CD4-positive, alpha-beta T cell (primary cell): Measurements from ENCODE around the gene DLX3. TPM values are rescaled to one million over a fixed set of nuclear protein-coding genes. Genes with fewer than 3 reads are reported as not detected.

Source experiments
- ATAC-seq: fragments of 200-7000 bp; cut with Tn5 transposase; one replicate; pipeline ENCODE4 v1.10.0; 2022; ENCODE audit warnings: mild to moderate bottlenecking; ENCODE audit not compliant: poor library complexity
- CTCF ChIA-PET: fragments of 350-600 bp; sonication (Branson Sonifier 250); formaldehyde crosslinking; loops from one replicate; lab custom pipeline; 2021; ENCODE audit warnings: antibody characterized with exemption, inconsistent platforms; lab: Charles Lee
- POLR2A ChIA-PET: fragments of 350-600 bp; sonication (Branson Sonifier 250); formaldehyde crosslinking; loops from one replicate; lab custom pipeline; 2021; ENCODE audit warnings: antibody characterized with exemption, inconsistent platforms; lab: Charles Lee
- DNase-seq, 14 experiments: peaks; one replicate each; pipeline ENCODE4 v3.0.0-alpha.2; 2013 to 2020; ENCODE audit warnings: mixed read lengths in 2 of 14
- H3K27ac ChIP-seq, 2 donors: one replicate each; pipeline versions ENCODE4 v1.5.1 to v1.7.0; 2013; ENCODE audit warnings: low read length in 2 of 2, low read depth in 1 of 2, mild to moderate bottlenecking in 1 of 2
- H3K27me3 ChIP-seq, 2 experiments: 1 replicate in 1 of 2; 2 replicates in 1 of 2; pipeline versions ENCODE4 v1.6.1 to v1.7.0; 2013; ENCODE audit warnings: low read length in 2 of 2, control low read depth in 1 of 2, mild to moderate bottlenecking in 1 of 2, moderate library complexity in 1 of 2; ENCODE audit not compliant: insufficient read depth in 2 of 2, control insufficient read depth in 1 of 2
- H3K36me3 ChIP-seq: one replicate; pipeline ENCODE4 v1.6.1; 2013; ENCODE audit warnings: low read length, control low read depth; ENCODE audit not compliant: insufficient read depth
- H3K4me1 ChIP-seq: one replicate; pipeline ENCODE4 v1.6.1; 2013; ENCODE audit warnings: low read length, control low read depth; ENCODE audit not compliant: insufficient read depth
- H3K4me3 ChIP-seq: one replicate; pipeline ENCODE4 v1.5.1; 2013; ENCODE audit warnings: mild to moderate bottlenecking, low read length, moderate library complexity
- H3K9me3 ChIP-seq, 2 experiments: 1 replicate in 1 of 2; 2 replicates in 1 of 2; pipeline versions ENCODE4 v1.6.1 to v1.7.0; 2013; ENCODE audit warnings: low read length in 2 of 2, mild to moderate bottlenecking in 2 of 2, control low read depth in 1 of 2, moderate library complexity in 1 of 2; ENCODE audit not compliant: control insufficient read depth in 1 of 2, insufficient read depth in 1 of 2
- H3K27ac Mint-ChIP-seq: one replicate; pipeline ENCODE4 v1.8.0; 2020; ENCODE audit warnings: mixed read lengths
- H3K27me3 Mint-ChIP-seq: one replicate; pipeline ENCODE4 v1.8.0; 2021; ENCODE audit warnings: mixed read lengths
- H3K36me3 Mint-ChIP-seq: one replicate; pipeline ENCODE4 v1.8.0; 2021; ENCODE audit warnings: low read depth, mixed read lengths
- H3K4me1 Mint-ChIP-seq: one replicate; pipeline ENCODE4 v1.8.0; 2021; ENCODE audit warnings: low read depth, mixed read lengths
- H3K4me3 Mint-ChIP-seq: one replicate; pipeline ENCODE4 v1.8.0; 2020; ENCODE audit warnings: mild to moderate bottlenecking, mixed read lengths
- H3K9me3 Mint-ChIP-seq: one replicate; pipeline ENCODE4 v1.8.0; 2020; ENCODE audit warnings: mixed read lengths
- intact Hi-C, 2 experiments: fragments of 100-400 bp; cut with DNase I in 1 of 2; cut with micrococcal nuclease in 1 of 2; formaldehyde crosslinking; loops; one replicate each; pipeline versions ENCODE4 v1.15.1 to v1.9.0; 2023 to 2025; cut with DNase I, micrococcal nuclease
- total RNA-seq, 174 experiments: library from RNA in 2 of 174; stranded (reverse) in 2 of 174; gene quantifications; one replicate each; pipeline ENCODE4 v1.2.3 and lab custom pipeline; 2021 to 2026
- TF ChIP-seq, protein P1 (sequence below): fragments of 200-600 bp; IDR thresholded peaks from one replicate; pipeline ENCODE4 v1.8.0; 2022; ENCODE audit warnings: antibody characterized with exemption, mild to moderate bottlenecking

Gene DLX3
- total RNA-seq, 2 experiments from 2014 or later, result not detected

DNA sequence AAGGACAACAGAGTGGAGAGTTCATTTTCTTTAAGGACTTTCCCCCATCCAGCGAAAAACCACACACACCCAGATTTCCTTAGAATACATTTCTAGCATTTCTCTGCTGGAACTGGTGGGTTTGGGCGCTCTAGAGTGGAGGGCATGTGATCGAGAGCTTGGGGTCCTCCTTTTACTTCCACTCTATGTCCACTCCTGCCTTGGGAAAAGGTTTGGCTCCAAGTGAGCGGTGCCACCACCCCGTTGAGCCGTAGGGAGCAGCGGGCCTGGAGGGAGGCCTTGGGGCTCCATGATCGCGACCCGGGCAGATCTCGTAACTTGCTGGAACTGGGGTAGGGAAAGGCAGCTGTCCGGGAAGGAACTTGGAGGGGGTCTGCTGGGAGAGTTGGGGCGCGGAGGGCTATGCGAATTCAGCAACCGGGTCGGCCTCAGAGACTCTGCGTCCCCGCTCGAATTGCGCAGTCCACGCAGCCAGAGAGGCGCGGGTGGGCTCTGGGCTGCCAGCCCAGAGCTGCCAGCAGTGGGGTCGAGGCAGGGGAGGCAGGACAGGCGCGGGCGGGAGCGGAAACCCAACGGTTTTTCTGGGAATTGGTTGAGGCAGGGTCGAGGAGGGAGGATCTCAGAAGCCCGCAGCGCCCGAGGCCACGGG, 23.7 kb downstream of the DLX3 start:
- ATAC-seq (no peak), DNase-seq (no peak)
- no peaks in the 10 kb centered on the region for H3K9me3 Mint-ChIP-seq
- H3K27me3 Mint-ChIP-seq, result peaks cover 85% of the 10 kb centered on the region
- TF ChIP-seq, protein P1, sequence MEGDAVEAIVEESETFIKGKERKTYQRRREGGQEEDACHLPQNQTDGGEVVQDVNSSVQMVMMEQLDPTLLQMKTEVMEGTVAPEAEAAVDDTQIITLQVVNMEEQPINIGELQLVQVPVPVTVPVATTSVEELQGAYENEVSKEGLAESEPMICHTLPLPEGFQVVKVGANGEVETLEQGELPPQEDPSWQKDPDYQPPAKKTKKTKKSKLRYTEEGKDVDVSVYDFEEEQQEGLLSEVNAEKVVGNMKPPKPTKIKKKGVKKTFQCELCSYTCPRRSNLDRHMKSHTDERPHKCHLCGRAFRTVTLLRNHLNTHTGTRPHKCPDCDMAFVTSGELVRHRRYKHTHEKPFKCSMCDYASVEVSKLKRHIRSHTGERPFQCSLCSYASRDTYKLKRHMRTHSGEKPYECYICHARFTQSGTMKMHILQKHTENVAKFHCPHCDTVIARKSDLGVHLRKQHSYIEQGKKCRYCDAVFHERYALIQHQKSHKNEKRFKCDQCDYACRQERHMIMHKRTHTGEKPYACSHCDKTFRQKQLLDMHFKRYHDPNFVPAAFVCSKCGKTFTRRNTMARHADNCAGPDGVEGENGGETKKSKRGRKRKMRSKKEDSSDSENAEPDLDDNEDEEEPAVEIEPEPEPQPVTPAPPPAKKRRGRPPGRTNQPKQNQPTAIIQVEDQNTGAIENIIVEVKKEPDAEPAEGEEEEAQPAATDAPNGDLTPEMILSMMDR, result no peak
- peaks cover 45% of the 10 kb centered on the region for H3K4me1 ChIP-seq
- H3K4me1 Mint-ChIP-seq, result peaks cover 47% of the 10 kb centered on the region
- H3K4me3 Mint-ChIP-seq, result peak overlapping the region; percentile 89
- no peaks in the 10 kb centered on the region for H3K36me3 Mint-ChIP-seq
- ChIA-PET POLR2A (no interaction called here), CTCF (no interaction called here)
- no peaks in the 10 kb centered on the region for H3K36me3 ChIP-seq
- H3K9me3 ChIP-seq, result peaks cover 0 to 36% of the 10 kb centered on the region in 2 experiments
- no peak overlapping the region for H3K4me3 ChIP-seq
- no peak overlapping the region for H3K27ac ChIP-seq
- peaks cover 70 to 72% of the 10 kb centered on the region in 2 experiments for H3K27me3 ChIP-seq
- H3K27ac Mint-ChIP-seq, result no peak overlapping the region
- intact Hi-C loops, result no loop called here

GRCh38 chr17:49970498-49970897, 24.5 kb downstream of the DLX3 start:
- Histone ChIP-seq H3K4me3 (no peak overlapping the region), H3K9me3 (peaks cover 0 to 36% of the 10 kb centered on the region in 2 experiments), H3K27ac (no peak overlapping the region), H3K27me3 (peaks cover 74 to 75% of the 10 kb centered on the region in 2 experiments), H3K36me3 (no peaks in the 10 kb centered on the region), H3K4me1 (peaks cover 46% of the 10 kb centered on the region)
- ChIA-PET CTCF (no interaction called here), POLR2A (no interaction called here)
- TF ChIP-seq, protein P1, result no peak
- Mint-ChIP-seq H3K27ac (no peak overlapping the region), H3K27me3 (peaks cover 88% of the 10 kb centered on the region), H3K36me3 (no peaks in the 10 kb centered on the region), H3K4me3 (peak overlapping the region; percentile 89), H3K4me1 (peaks cover 53% of the 10 kb centered on the region), H3K9me3 (no peaks in the 10 kb centered on the region)
- DNase-seq (no peak), ATAC-seq (no peak)
- intact Hi-C loops, result no loop called here

DNA sequence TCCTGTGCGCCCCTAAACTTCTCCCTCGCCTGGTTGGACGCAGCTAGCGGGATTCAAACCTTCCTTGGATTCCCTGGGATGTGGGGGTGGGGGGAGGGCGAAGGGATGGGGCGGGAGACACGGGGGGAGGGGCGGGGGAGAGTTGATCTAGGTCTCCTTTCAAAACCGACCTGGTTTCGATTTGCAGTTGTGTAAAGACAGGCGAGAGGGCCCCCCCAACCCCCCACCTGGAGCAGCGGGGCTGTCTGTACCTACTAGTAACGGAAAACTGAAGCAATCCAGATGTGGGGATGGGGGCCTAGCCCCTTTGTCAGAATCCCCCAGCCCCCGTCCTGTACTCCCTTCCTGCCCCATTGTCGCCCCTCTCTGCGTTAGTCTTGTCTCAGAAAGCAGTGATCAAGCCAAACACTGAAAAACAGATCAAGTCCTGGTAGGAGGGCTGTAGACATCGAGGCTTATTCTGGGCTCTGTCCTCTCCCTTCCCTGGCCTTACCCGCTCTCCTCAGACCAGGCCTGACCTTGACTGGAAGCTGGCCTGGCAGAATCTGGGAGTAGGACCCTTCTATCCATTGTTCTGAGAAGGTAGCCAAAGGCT, 25.1 kb downstream of the DLX3 start:
- peaks cover 59% of the 10 kb centered on the region for H3K4me1 Mint-ChIP-seq
- no peaks in the 10 kb centered on the region for H3K36me3 Mint-ChIP-seq
- H3K36me3 ChIP-seq, result no peaks in the 10 kb centered on the region
- peaks cover 0 to 37% of the 10 kb centered on the region in 2 experiments for H3K9me3 ChIP-seq
- H3K27ac ChIP-seq, result no peak overlapping the region
- H3K4me3 Mint-ChIP-seq, result peak overlapping the region; percentile 89
- peak overlapping the region; percentile 66 for H3K4me3 ChIP-seq
- H3K27me3 ChIP-seq, result peaks cover 74 to 79% of the 10 kb centered on the region in 2 experiments
- H3K27ac Mint-ChIP-seq, result no peak overlapping the region
- no peak for DNase-seq
- peaks cover 52% of the 10 kb centered on the region for H3K4me1 ChIP-seq
- no peak for ATAC-seq
- H3K9me3 Mint-ChIP-seq, result no peaks in the 10 kb centered on the region
- intact Hi-C loops, result no loop called here
- TF ChIP-seq, protein P1, result no peak
- ChIA-PET POLR2A (interaction anchor here (0.5 kb wide), 1 partner anchor 1288 kb away, joined by 3 read pairs; no protein-coding TSS in a partner anchor), CTCF (no interaction called here)
- peaks cover 88% of the 10 kb centered on the region for H3K27me3 Mint-ChIP-seq
